HK-2 (cell line): Measurements from ENCODE around the gene NSL1.
A peak's percentile ranks its signal among the peaks of the same experiment; 100 is the strongest.
"Not testable (repeated sequence)": the region's sequence is repeated elsewhere in the genome, so short reads cannot be mapped to it uniquely, and the experiment has no call there.

ENCODE experiments used
- DNase-seq: peaks from one replicate; pipeline ENCODE4 v3.0.0-alpha.2; 2018; ENCODE audit not compliant: unreplicated experiment

Gene NSL1

GRCh38 chr1:212749821-212750535 is 41.6 kb downstream of the NSL1 start:
- DNase-seq: peak; percentile 29

- no peak for DNase-seq
These were observed 45.0 kb downstream of the NSL1 start for GRCh38 chr1:212746546-212746945.

- DNase-seq: no peak
These were observed 46.3 kb downstream of the NSL1 start for GRCh38 chr1:212745303-212745702.

GRCh38 chr1:212743901-212744475 is 47.6 kb downstream of the NSL1 start:
- DNase-seq: no peak

GRCh38 chr1:212738330-212738729 is 53.2 kb downstream of the NSL1 start:
- no peak for DNase-seq

GRCh38 chr1:212737559-212737958 is 54.0 kb downstream of the NSL1 start:
- no peak for DNase-seq

- DNase-seq: no peak
These were observed 58.5 kb downstream of the NSL1 start for GRCh38 chr1:212733109-212733508.

- no peak for DNase-seq
These were observed 59.9 kb downstream of the NSL1 start for GRCh38 chr1:212731630-212732029.

- no peak for DNase-seq
These were observed 63.0 kb downstream of the NSL1 start for GRCh38 chr1:212728606-212729005.

- peak; percentile 46 for DNase-seq
These were observed 64.0 kb downstream of the NSL1 start for GRCh38 chr1:212727386-212728181.

- DNase-seq: not testable (repeated sequence)
These were observed 66.9 kb downstream of the NSL1 start for GRCh38 chr1:212724679-212725078.

GRCh38 chr1:212722270-212722957 is 69.2 kb downstream of the NSL1 start:
- DNase-seq: no peak

GRCh38 chr1:212721388-212722247 is 70.0 kb downstream of the NSL1 start:
- no peak for DNase-seq

- DNase-seq: no peak
These were observed 71.9 kb downstream of the NSL1 start for GRCh38 chr1:212719633-212720032.

- no peak for DNase-seq
These were observed 73.1 kb downstream of the NSL1 start for GRCh38 chr1:212718499-212718898.

GRCh38 chr1:212716161-212716560 is 75.4 kb downstream of the NSL1 start:
- no peak for DNase-seq

GRCh38 chr1:212713465-212714136 is 78.0 kb downstream of the NSL1 start:
- DNase-seq: no peak

GRCh38 chr1:212712451-212713303 is 78.9 kb downstream of the NSL1 start:
- no peak for DNase-seq

GRCh38 chr1:212711974-212712373 is 79.6 kb downstream of the NSL1 start:
- DNase-seq: not testable (repeated sequence)

- DNase-seq: no peak
These were observed 81.0 kb downstream of the NSL1 start for GRCh38 chr1:212710566-212710965.
